ENCODE data around the gene RPS6KA5. TPM values are rescaled to one million over a fixed set of nuclear protein-coding genes. Genes with fewer than 3 reads are reported as not detected.
A peak's percentile ranks its signal among the peaks of the same experiment; 100 is the strongest.

RPS6KA5 gene
- total and polyA plus RNA-seq, 10 donors = 1.4 to 17.8 (median 8.5) TPM

GRCh38 chr14:91084516-91084915 lies 24.1 kb upstream of the RPS6KA5 start:
- H3K4me3 ChIP-seq = no peak overlapping the region
- no peak for DNase-seq
- no peaks in the 10 kb centered on the region for H3K27me3 ChIP-seq (replicated peaks in 1 of 7)
- WGBS, 5 donors = 76 to 86% (median 85%) methylated on average over 2 of the region's 2 CpGs
- H3K27ac ChIP-seq = no peak overlapping the region
- H3K4me1 ChIP-seq = peaks cover 0 to 17% (median 0%) of the 10 kb centered on the region in 6 donors
- TF ChIP-seq POLR2A (IDR thresholded peaks at IDR 0.05) (no peak), POLR2AphosphoS5 (IDR thresholded peaks at IDR 0.05) (no peak), CTCF (IDR thresholded peaks at IDR 0.05 in 8 of 11, conservative IDR thresholded peaks at IDR 0.05 in 3 of 11) (no peak)
- intact Hi-C loops (cut with DNase I; ENCODE audit: low total_unique reads) = no loop called here
- H3K36me3 ChIP-seq = no peaks in the 10 kb centered on the region
- no peaks in the 10 kb centered on the region for H3K9me3 ChIP-seq

DNA sequence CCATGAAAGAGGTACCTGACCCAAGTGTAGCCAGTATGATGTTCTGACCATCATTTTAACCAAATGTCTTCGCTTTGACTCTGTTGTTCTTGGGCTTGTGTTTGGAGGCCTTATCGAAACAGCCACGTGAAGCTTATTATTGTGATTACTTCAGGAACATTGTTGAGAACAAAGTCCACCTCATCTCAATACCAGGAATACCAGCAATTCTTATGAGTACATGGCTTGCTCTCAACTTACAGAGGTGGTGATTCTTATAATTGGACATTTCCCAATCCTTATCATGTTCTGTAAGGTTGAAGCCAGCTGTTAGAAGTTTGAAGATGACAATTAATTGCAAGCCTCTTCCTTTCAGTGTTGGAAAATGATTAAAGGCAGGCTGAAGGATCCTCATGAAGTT lies 21.8 kb upstream of the RPS6KA5 start:
- no peaks in the 10 kb centered on the region for H3K27me3 ChIP-seq (replicated peaks in 1 of 7)
- TF ChIP-seq CTCF (IDR thresholded peaks at IDR 0.05 in 8 of 11, conservative IDR thresholded peaks at IDR 0.05 in 3 of 11) = no peak
- TF ChIP-seq POLR2A (IDR thresholded peaks at IDR 0.05) = no peak
- no peak for TF ChIP-seq POLR2AphosphoS5 (IDR thresholded peaks at IDR 0.05)
- no peak for DNase-seq
- H3K4me1 ChIP-seq = peaks cover 0 to 24% (median 10%) of the 10 kb centered on the region in 6 donors
- 91 to 99% (median 95%) methylated on average over 3 of the region's 3 CpGs for WGBS, 5 donors
- no peaks in the 10 kb centered on the region for H3K9me3 ChIP-seq
- intact Hi-C loops (cut with DNase I; ENCODE audit: low total_unique reads) = no loop called here
- H3K4me3 ChIP-seq = no peak overlapping the region
- H3K36me3 ChIP-seq = no peaks in the 10 kb centered on the region
- no peak overlapping the region for H3K27ac ChIP-seq

DNA sequence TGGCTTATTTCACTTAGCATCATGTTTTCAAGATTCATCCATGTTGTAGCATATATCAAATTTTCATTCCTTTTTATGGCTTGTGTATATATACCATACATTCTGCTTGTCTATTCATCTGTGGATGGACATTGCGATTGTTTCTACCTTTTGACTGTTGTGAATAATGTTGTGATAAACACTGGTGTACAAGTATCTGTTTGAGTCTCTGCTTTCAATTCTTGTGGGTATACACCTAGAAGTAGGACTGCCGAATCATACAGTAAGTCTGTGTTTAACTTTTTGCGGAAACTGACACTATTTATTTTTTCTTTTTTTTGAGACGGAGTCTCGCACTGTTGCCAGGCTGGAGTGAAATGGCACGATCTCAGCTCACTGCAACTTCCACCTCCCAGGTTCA lies 19.6 kb upstream of the RPS6KA5 start:
- Histone ChIP-seq H3K36me3 (no peaks in the 10 kb centered on the region), H3K9me3 (no peaks in the 10 kb centered on the region), H3K27me3 (replicated peaks in 1 of 7) (no peaks in the 10 kb centered on the region), H3K4me1 (peaks cover 0 to 26% (median 10%) of the 10 kb centered on the region in 6 donors), H3K4me3 (no peak overlapping the region), H3K27ac (no peak overlapping the region)
- no peak for DNase-seq
- intact Hi-C loops (cut with DNase I; ENCODE audit: low total_unique reads) = no loop called here
- TF ChIP-seq CTCF (IDR thresholded peaks at IDR 0.05 in 8 of 11, conservative IDR thresholded peaks at IDR 0.05 in 3 of 11) (no peak), POLR2AphosphoS5 (IDR thresholded peaks at IDR 0.05) (no peak), POLR2A (IDR thresholded peaks at IDR 0.05) (no peak)
- 90 to 95% (median 94%) methylated on average over 6 of the region's 6 CpGs for WGBS, 5 donors

GRCh38 chr14:91078095-91078737 lies 17.8 kb upstream of the RPS6KA5 start:
- Histone ChIP-seq H3K4me1 (peaks cover 0 to 26% (median 10%) of the 10 kb centered on the region in 6 donors), H3K4me3 (no peak overlapping the region), H3K27ac (peak overlapping the region in 3 of 8 donors; percentile 25 to 63 (median 46)), H3K36me3 (no peaks in the 10 kb centered on the region), H3K9me3 (no peaks in the 10 kb centered on the region), H3K27me3 (replicated peaks in 1 of 7) (no peaks in the 10 kb centered on the region)
- TF ChIP-seq POLR2AphosphoS5 (IDR thresholded peaks at IDR 0.05) (no peak), POLR2A (IDR thresholded peaks at IDR 0.05) (no peak), CTCF (IDR thresholded peaks at IDR 0.05 in 8 of 11, conservative IDR thresholded peaks at IDR 0.05 in 3 of 11) (no peak)
- intact Hi-C loops (cut with DNase I; ENCODE audit: low total_unique reads) = no loop called here
- no peak for DNase-seq
- 71 to 87% (median 83%) methylated on average over 9 of the region's 9 CpGs for WGBS, 5 donors
